GM19395 (cell line): ENCODE data around the gene HOXA2.

ENCODE experiments used
- ATAC-seq: cut with Tn5 transposase; IDR thresholded peaks from one replicate; pipeline ENCODE4 v1.9.1; 2021; ENCODE audit warnings: mild to moderate bottlenecking, moderate library complexity; ENCODE audit not compliant: unreplicated experiment

HOXA2 gene

GRCh38 chr7:27112955-27113949, 10.8 kb upstream of the HOXA2 start:
- ATAC-seq = no peak

GRCh38 chr7:27112361-27112760, 9.9 kb upstream of the HOXA2 start:
- ATAC-seq = no peak

GRCh38 chr7:27111751-27112277, 9.3 kb upstream of the HOXA2 start:
- no peak for ATAC-seq

GRCh38 chr7:27111042-27111750, 8.7 kb upstream of the HOXA2 start:
- ATAC-seq = no peak

- ATAC-seq = no peak
These were observed 7.9 kb upstream of the HOXA2 start for GRCh38 chr7:27110186-27111031.

GRCh38 chr7:27109466-27110185, 7.1 kb upstream of the HOXA2 start:
- ATAC-seq = no peak

GRCh38 chr7:27108390-27109127, 6.1 kb upstream of the HOXA2 start:
- no peak for ATAC-seq

- ATAC-seq = no peak
These were observed 5.2 kb upstream of the HOXA2 start for GRCh38 chr7:27107391-27108381.

- no peak for ATAC-seq
These were observed 4.4 kb upstream of the HOXA2 start for GRCh38 chr7:27106901-27107240.

- ATAC-seq = no peak
These were observed 3.9 kb upstream of the HOXA2 start for GRCh38 chr7:27106181-27106900.

- ATAC-seq = no peak
These were observed 3.0 kb upstream of the HOXA2 start for GRCh38 chr7:27105301-27106031.

- ATAC-seq = no peak
These were observed 2.0 kb upstream of the HOXA2 start for GRCh38 chr7:27104341-27105058.

- no peak for ATAC-seq
These were observed 1.2 kb upstream of the HOXA2 start for GRCh38 chr7:27103489-27104226.

GRCh38 chr7:27101957-27102580, 414 bp downstream of the HOXA2 start:
- ATAC-seq = no peak
